ENCODE data around the gene PAX9. TPM values are rescaled to one million over a fixed set of nuclear protein-coding genes. Genes with fewer than 3 reads are reported as not detected.
"Not testable (repeated sequence)": the region's sequence is repeated elsewhere in the genome, so short reads cannot be mapped to it uniquely, and the experiment has no call there.

The PAX9 gene
- total RNA-seq, 2 donors from 2014 or later = 0.23 TPM; not detected in 1

DNA sequence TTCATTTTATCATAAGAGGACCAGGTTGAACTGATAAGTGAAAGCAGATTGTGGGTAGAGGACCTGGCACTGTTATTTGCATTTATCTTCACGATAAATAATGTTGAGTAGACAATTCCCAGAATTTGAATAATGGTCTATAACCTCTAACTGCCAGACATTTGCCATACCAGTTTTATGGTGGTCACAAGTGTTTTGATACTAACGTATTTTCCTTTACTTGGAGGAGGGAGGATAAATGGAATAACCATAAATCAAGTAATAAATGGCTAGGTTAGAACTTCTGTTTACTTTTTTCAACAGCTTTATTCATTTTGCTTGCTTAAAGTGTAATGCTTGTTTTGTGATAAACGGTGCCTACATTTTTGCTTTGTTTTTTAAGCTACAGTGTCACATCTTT lies 9.5 kb downstream of the PAX9 start:
- H3K27ac Mint-ChIP-seq = no peak overlapping the region

DNA sequence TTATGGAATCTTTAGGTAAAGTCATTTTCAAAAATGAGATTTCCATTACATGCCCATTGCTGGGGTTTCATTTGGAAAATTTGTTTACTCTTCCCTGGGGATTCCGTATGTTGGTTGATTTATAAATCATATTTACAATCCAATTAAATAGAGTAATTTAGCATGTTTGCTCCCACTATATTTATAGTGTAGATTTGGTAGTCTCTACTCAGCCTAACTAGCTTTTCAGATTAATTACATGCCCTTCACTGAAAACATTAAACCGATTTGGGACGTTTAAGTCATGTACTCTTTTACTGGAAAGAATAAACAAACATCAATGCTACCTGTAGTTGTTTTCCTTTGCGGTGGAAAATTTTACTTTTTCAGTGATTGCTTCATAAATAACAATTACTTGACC lies 10.4 kb downstream of the PAX9 start:
- Mint-ChIP-seq H3K4me3 (no peak overlapping the region), H3K27ac (no peak overlapping the region), H3K4me1 (ENCODE audit: low read depth) (no peaks in the 10 kb centered on the region), H3K9me3 (no peaks in the 10 kb centered on the region), H3K27me3 (ENCODE audit: low read depth) (peaks cover 23% of the 10 kb centered on the region), H3K36me3 (ENCODE audit: insufficient read depth in 2 of 2) (peaks cover 0 to 5% of the 10 kb centered on the region in 2 donors)
- ATAC-seq (replicated peaks in 1 of 2) (no peak), DNase-seq (no peak)

More for the DNA sequence above, 9.5 kb downstream of the PAX9 start:
- peaks cover 0 to 5% of the 10 kb centered on the region in 2 donors for H3K36me3 Mint-ChIP-seq (ENCODE audit: insufficient read depth in 2 of 2)
- ATAC-seq (replicated peaks in 1 of 2) (no peak), DNase-seq (no peak)
- peaks cover 18% of the 10 kb centered on the region for H3K27me3 Mint-ChIP-seq (ENCODE audit: low read depth)
- H3K9me3 Mint-ChIP-seq = no peaks in the 10 kb centered on the region
- no peak overlapping the region for H3K4me3 Mint-ChIP-seq
- H3K4me1 Mint-ChIP-seq (ENCODE audit: low read depth) = no peaks in the 10 kb centered on the region

DNA sequence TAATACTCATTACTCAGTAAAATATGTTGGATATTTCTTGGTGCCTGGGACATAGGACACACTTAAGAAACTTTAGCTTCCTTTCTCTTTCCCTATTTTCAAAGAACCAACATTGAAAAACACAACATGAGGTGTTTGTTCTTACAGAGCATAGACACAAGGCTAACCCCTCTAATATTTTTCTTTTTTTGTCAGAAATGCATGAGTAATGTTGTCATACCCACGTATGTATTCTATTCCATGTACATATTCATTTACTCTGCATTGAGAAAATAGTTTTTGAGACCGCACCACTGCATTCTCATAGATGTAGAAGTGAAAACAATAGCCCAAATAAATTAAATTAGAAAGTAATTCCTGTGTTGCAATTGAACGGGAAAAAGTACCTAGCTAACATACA lies 13.0 kb downstream of the PAX9 start:
- peaks cover 25% of the 10 kb centered on the region for H3K27me3 Mint-ChIP-seq (ENCODE audit: low read depth)
- no peak overlapping the region for H3K4me3 Mint-ChIP-seq
- H3K9me3 Mint-ChIP-seq = peaks cover 0 to 1% of the 10 kb centered on the region in 2 donors
- no peak for DNase-seq
- no peak for ATAC-seq (replicated peaks in 1 of 2)
- no peak overlapping the region for H3K27ac Mint-ChIP-seq
- no peaks in the 10 kb centered on the region for H3K36me3 Mint-ChIP-seq (ENCODE audit: insufficient read depth in 2 of 2)
- no peaks in the 10 kb centered on the region for H3K4me1 Mint-ChIP-seq (ENCODE audit: low read depth)

DNA sequence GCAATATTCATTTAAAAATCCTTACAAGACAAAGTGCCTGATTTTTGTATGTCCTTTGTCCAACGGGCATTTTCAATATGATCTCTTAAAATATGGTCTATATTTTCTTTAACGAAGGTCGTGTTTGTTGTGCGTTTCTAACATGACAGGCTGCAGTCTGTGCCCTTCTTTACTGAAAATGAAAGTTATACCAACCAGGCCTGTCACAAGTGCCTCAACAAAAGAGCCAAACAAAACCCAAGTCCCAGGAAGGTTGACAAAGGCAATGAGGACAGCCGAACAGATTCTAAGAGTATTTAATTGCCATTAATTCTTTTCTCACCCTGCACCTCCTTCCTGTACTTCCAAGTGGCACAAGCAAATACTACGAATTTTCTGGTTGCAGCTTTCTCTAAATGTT lies 13.9 kb downstream of the PAX9 start:
- Mint-ChIP-seq H3K27ac (no peak overlapping the region), H3K36me3 (ENCODE audit: insufficient read depth in 2 of 2) (no peaks in the 10 kb centered on the region), H3K4me3 (no peak overlapping the region), H3K9me3 (peaks cover 0 to 1% of the 10 kb centered on the region in 2 donors), H3K4me1 (ENCODE audit: low read depth) (no peaks in the 10 kb centered on the region), H3K27me3 (ENCODE audit: low read depth) (peaks cover 25% of the 10 kb centered on the region)
- ATAC-seq (replicated peaks in 1 of 2) = no peak
- DNase-seq = no peak

DNA sequence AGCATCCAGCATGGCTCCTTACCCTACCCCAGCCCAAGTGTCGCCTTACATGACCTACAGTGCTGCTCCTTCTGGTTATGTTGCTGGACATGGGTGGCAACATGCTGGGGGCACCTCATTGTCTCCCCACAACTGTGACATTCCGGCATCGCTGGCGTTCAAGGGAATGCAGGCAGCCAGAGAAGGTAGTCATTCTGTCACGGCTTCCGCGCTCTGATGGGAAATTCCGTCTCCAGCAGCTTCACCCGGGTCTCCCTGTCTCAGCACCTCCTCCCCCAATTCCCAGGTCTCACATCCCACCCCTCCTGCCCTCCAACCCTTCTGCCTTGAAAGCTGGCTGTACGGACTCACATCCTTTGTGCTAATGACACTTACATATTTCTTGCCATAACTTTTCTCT lies 14.6 kb downstream of the PAX9 start:
- Mint-ChIP-seq H3K27ac (no peak overlapping the region), H3K4me3 (no peak overlapping the region), H3K4me1 (ENCODE audit: low read depth) (no peaks in the 10 kb centered on the region), H3K36me3 (ENCODE audit: insufficient read depth in 2 of 2) (no peaks in the 10 kb centered on the region), H3K9me3 (peaks cover 0 to 1% of the 10 kb centered on the region in 2 donors), H3K27me3 (ENCODE audit: low read depth) (peaks cover 25% of the 10 kb centered on the region)
- ATAC-seq (replicated peaks in 1 of 2) = no peak
- no peak for DNase-seq

DNA sequence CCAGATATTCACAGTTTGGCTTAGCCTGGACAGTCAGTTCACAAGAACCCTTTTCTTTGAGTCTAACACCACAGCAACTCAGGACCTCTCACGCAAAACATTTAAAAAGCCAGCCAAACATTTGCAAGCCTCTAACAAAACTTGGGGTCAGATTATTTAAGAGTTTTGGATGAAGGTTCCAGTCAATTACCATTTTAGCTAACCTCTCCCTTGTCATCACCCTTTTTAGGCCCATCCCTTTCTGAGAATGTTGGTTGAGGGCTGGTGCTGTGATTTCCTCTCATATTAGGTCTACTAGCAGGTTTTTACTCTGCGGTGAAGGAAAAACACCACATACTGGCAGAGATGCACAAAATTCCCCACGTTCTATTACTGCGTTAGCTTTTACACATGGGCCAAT lies 20.7 kb downstream of the PAX9 start:
- DNase-seq (no peak), ATAC-seq (replicated peaks in 1 of 2) (no peak)
- no peak overlapping the region for H3K27ac Mint-ChIP-seq
- H3K27me3 Mint-ChIP-seq (ENCODE audit: low read depth) = peaks cover 10% of the 10 kb centered on the region
- H3K4me1 Mint-ChIP-seq (ENCODE audit: low read depth) = no peaks in the 10 kb centered on the region
- H3K4me3 Mint-ChIP-seq = no peak overlapping the region
- no peaks in the 10 kb centered on the region for H3K36me3 Mint-ChIP-seq (ENCODE audit: insufficient read depth in 2 of 2)
- H3K9me3 Mint-ChIP-seq = no peaks in the 10 kb centered on the region

DNA sequence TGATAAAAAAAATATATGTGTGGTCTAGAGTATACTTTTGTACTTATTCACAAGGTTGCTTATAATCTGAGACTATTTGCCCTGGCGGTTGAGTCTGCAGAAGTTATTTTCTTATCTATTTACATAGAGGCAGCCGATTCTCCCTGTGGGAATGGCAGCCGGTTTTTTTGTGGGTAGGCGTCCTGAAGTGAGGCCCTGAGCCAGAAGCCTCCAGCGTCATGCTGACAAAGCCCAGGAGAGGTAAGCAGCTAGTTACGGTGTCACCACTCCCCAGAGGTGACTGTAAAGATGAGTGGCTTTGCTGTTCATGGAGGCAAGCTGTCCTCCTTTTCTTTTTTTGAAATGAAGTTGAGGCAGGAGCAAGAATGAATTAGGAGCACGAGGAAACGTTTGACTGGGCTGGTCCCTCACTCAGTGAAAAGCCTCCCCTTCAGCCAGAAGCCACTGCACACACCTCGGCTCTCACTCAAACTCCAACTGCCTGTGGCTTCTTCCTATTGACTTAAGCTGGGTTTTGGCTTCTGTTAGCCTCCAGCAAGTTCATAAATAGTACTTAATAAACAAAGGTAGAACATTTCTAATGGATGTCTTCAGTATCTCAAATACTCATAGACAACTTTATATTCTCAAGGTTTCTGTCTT lies 21.5 kb downstream of the PAX9 start:
- Mint-ChIP-seq H3K27ac (no peak overlapping the region), H3K9me3 (peaks cover 3 to 4% of the 10 kb centered on the region in 2 donors), H3K4me3 (no peak overlapping the region), H3K4me1 (ENCODE audit: low read depth) (no peaks in the 10 kb centered on the region), H3K27me3 (ENCODE audit: low read depth) (peaks cover 7% of the 10 kb centered on the region), H3K36me3 (ENCODE audit: insufficient read depth in 2 of 2) (no peaks in the 10 kb centered on the region)
- no peak for DNase-seq
- ATAC-seq (replicated peaks in 1 of 2) = no peak

DNA sequence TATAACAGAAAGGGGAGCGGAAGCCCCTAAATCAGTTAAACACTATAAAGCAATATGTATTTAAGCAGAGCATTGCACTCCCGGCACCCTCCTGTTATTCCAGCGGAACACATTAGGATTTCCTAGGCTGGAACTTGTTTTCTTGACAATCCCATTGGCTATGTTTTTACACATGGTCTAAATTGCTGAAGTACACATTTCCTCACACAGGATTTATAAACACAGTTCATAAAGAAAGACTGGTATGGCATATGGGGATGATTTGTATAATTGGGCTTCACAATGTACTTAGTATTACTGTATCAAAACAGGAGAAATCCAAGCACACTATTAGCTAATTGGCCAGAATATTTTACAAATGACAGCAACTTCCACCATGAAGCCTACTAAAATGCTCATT lies 23.3 kb downstream of the PAX9 start:
- Mint-ChIP-seq H3K27me3 (ENCODE audit: low read depth) (peaks cover 7% of the 10 kb centered on the region), H3K9me3 (peaks cover 3 to 5% of the 10 kb centered on the region in 2 donors), H3K4me3 (no peak overlapping the region), H3K27ac (no peak overlapping the region), H3K4me1 (ENCODE audit: low read depth) (no peaks in the 10 kb centered on the region), H3K36me3 (ENCODE audit: insufficient read depth in 2 of 2) (no peaks in the 10 kb centered on the region)
- DNase-seq (no peak), ATAC-seq (replicated peaks in 1 of 2) (no peak)

DNA sequence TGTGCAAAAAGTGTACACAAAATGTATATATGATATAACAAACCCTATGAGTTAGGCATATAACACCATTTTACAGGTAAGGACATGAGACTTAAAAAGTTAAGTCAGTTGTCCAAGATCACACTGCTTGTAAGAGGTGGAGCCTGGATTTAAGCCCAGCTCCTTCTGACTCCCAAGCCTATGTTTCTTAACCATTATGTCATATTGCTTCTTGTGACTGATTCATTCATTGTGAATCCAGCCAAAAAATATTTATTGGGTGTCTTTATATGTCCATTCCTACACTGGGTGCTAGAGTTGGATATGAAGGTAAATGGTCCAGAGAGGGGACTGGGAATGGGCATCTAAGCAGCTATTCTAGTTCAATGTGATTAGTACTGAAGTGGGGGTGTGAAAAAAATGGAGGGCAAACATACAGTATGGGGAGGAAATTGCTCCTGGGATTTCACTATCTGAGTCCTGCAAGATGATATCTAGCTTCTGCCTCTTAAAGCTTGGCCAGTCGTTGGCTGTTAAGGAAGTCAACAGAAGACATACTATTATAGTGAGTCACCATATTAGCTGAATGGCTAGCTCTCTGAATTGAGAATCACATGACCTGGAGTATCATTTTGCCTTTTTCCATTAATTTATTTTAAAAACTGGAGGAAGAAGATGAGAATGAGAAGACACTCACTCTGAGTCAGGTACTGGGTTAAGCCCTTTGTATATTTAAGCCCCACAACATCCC lies 28.8 kb downstream of the PAX9 start:
- H3K4me3 Mint-ChIP-seq = no peak overlapping the region
- H3K4me1 Mint-ChIP-seq (ENCODE audit: low read depth) = no peaks in the 10 kb centered on the region
- DNase-seq (no peak), ATAC-seq (replicated peaks in 1 of 2) (no peak)
- no peak overlapping the region for H3K27ac Mint-ChIP-seq
- peaks cover 7% of the 10 kb centered on the region for H3K27me3 Mint-ChIP-seq (ENCODE audit: low read depth)
- no peaks in the 10 kb centered on the region for H3K36me3 Mint-ChIP-seq (ENCODE audit: insufficient read depth in 2 of 2)
- H3K9me3 Mint-ChIP-seq = peaks cover 3 to 5% of the 10 kb centered on the region in 2 donors

DNA sequence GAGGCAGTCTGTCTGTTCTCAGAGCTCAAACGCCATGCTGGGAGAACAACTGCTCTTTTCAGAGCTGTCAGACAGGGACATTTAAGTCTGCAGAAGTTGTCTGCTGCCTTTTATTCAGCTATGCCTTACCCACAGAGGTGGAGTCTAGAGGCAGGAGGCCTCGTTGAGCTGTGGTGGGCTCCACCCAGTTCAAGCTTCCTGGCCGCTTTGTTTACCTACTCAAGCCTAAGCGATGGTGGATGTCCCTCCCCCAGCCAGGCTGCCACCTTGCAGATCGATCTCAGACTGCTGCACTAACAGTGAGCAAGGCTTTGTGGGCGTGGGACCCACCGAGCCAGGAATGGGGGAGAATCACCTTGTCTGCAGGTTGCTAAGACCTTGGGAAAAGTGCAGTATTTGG lies 37.8 kb downstream of the PAX9 start:
- not testable (repeated sequence) for H3K4me3 Mint-ChIP-seq; H3K27ac Mint-ChIP-seq; ATAC-seq (replicated peaks in 1 of 2); H3K4me1 Mint-ChIP-seq (ENCODE audit: low read depth); H3K27me3 Mint-ChIP-seq (ENCODE audit: low read depth); DNase-seq; H3K36me3 Mint-ChIP-seq (ENCODE audit: insufficient read depth in 2 of 2)
- H3K9me3 Mint-ChIP-seq = peaks cover 6 to 13% of the 10 kb centered on the region in 2 donors

DNA sequence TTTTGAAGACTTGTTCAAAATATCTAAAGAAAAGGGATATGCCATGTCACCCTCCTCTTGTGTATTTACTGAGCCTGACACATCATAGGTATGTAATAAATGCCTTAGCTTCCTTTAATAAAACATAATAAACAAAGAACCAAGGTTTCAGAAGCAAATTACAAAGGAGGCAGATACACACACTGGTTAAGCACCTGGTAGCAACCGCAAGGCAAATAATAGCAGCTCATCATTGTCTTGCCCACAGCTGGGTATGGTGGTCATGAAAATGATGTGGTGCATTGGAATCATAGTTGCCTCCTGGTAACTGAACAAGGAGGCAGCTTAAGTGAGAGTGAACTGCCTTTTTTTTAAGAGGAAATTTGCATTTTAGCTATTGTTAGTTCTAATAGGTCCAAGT lies 39.0 kb downstream of the PAX9 start:
- Mint-ChIP-seq H3K9me3 (peaks cover 6 to 13% of the 10 kb centered on the region in 2 donors), H3K4me1 (ENCODE audit: low read depth) (no peaks in the 10 kb centered on the region), H3K4me3 (no peak overlapping the region), H3K36me3 (ENCODE audit: insufficient read depth in 2 of 2) (peaks cover 1 to 2% of the 10 kb centered on the region in 2 donors), H3K27me3 (ENCODE audit: low read depth) (no peaks in the 10 kb centered on the region), H3K27ac (no peak overlapping the region)
- no peak for DNase-seq
- ATAC-seq (replicated peaks in 1 of 2) = no peak

DNA sequence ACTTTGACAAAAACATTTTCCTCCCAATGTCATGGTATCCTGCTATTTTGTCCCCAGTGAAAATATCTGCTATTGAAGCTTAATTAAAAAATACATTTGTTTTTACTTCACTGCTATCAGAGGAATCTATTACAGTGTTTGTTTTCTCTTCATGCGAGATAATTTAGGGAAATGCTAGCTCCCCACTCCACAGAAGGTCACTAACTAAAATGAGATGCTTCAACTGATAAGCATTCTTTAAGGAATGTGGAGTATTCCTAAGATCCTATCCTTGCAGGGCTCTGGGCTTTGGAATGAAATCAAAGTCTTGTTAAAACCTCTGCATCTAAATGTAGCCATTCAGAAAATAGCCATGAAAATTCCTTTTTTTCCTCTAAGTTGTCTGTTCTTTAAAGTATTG lies 39.5 kb downstream of the PAX9 start:
- Mint-ChIP-seq H3K4me1 (ENCODE audit: low read depth) (no peaks in the 10 kb centered on the region), H3K4me3 (no peak overlapping the region), H3K9me3 (peaks cover 6 to 13% of the 10 kb centered on the region in 2 donors), H3K27ac (no peak overlapping the region), H3K36me3 (ENCODE audit: insufficient read depth in 2 of 2) (peaks cover 1 to 2% of the 10 kb centered on the region in 2 donors), H3K27me3 (ENCODE audit: low read depth) (no peaks in the 10 kb centered on the region)
- DNase-seq (no peak), ATAC-seq (replicated peaks in 1 of 2) (no peak)

DNA sequence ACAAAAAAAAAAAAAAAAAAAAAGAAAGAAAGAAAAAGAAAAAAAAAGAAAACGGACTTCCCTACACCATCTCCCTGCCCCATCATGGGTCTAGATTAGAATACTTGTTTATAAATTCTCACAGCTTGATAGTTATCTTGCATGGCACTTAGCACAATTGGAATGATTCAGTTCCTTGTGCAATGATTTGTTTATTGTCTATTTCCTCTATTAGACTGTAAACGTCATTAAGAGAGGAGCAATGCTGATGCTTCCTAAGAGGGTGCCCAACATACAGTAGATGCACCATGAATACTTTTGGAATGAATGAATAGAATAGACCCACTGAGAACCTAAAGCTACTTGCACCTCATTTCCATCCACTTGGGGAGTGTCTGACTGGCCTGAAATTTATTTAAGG lies 40.8 kb downstream of the PAX9 start:
- Mint-ChIP-seq H3K27me3 (ENCODE audit: low read depth) (no peaks in the 10 kb centered on the region), H3K36me3 (ENCODE audit: insufficient read depth in 2 of 2) (peaks cover 1 to 2% of the 10 kb centered on the region in 2 donors), H3K4me3 (no peak overlapping the region), H3K9me3 (peaks cover 2 to 7% of the 10 kb centered on the region in 2 donors), H3K27ac (no peak overlapping the region), H3K4me1 (ENCODE audit: low read depth) (no peaks in the 10 kb centered on the region)
- DNase-seq = no peak
- ATAC-seq (replicated peaks in 1 of 2) = no peak

DNA sequence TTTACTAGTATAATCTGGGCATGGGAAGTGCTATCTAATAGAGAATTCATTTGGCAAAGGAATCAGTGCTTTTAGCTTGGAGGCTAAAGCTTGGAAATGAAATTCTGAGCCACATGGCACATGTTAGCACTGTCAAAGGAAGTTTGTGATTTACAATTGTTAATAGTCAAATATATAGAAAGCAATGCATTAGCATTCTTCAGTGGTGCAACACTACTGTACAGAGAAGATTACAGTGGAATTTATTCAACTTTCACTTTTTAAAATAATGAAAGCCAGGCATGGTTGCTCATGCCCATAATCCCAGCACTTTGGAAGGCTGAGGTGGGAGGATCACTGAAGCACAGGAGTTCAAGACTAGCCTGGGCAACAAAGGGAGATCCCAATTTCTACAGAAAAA lies 45.9 kb downstream of the PAX9 start:
- H3K4me3 Mint-ChIP-seq = no peak overlapping the region
- H3K4me1 Mint-ChIP-seq (ENCODE audit: low read depth) = no peaks in the 10 kb centered on the region
- DNase-seq (no peak), ATAC-seq (replicated peaks in 1 of 2) (no peak)
- no peak overlapping the region for H3K27ac Mint-ChIP-seq
- H3K27me3 Mint-ChIP-seq (ENCODE audit: low read depth) = no peaks in the 10 kb centered on the region
- no peaks in the 10 kb centered on the region for H3K36me3 Mint-ChIP-seq (ENCODE audit: insufficient read depth in 2 of 2)
- H3K9me3 Mint-ChIP-seq = no peaks in the 10 kb centered on the region
